GM12875 (cell line): Measurements from ENCODE around the gene GLE1.

Experiments
- H3K4me3 ChIP-seq: one replicate; pipeline ENCODE4 v1.5.1; 2011; ENCODE audit warnings: low read depth, low read length, control low read depth
- TF ChIP-seq, protein P1 (sequence below): IDR thresholded peaks from 2 replicates; pipeline ENCODE4 v1.5.1; 2011; ENCODE audit warnings: low read depth, mild to moderate bottlenecking, control low read depth, inconsistent platforms, low read length, moderate library complexity, borderline replicate concordance; ENCODE audit not compliant: insufficient read depth

Gene GLE1

DNA sequence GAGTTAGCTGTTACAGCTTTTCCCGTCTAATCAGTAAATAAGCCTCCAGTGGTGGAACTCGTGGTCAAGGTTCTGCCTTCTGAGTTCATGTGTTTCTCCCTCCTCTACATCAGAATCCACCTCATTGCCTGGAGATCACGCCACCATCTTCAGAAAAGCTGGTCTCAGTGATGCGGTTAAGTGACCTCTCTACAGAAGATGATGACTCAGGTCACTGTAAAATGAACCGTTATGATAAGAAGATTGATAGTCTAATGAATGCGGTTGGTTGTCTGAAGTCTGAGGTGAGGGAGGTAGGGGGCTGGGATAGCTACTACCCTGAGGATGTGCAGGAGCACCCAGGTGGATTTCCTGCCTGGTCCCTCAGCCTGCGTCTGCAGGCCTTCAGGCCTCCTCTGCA lies 35.4 kb upstream of the GLE1 start:
- H3K4me3 ChIP-seq = no peak overlapping the region
- TF ChIP-seq, protein P1, sequence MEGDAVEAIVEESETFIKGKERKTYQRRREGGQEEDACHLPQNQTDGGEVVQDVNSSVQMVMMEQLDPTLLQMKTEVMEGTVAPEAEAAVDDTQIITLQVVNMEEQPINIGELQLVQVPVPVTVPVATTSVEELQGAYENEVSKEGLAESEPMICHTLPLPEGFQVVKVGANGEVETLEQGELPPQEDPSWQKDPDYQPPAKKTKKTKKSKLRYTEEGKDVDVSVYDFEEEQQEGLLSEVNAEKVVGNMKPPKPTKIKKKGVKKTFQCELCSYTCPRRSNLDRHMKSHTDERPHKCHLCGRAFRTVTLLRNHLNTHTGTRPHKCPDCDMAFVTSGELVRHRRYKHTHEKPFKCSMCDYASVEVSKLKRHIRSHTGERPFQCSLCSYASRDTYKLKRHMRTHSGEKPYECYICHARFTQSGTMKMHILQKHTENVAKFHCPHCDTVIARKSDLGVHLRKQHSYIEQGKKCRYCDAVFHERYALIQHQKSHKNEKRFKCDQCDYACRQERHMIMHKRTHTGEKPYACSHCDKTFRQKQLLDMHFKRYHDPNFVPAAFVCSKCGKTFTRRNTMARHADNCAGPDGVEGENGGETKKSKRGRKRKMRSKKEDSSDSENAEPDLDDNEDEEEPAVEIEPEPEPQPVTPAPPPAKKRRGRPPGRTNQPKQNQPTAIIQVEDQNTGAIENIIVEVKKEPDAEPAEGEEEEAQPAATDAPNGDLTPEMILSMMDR = no peak

DNA sequence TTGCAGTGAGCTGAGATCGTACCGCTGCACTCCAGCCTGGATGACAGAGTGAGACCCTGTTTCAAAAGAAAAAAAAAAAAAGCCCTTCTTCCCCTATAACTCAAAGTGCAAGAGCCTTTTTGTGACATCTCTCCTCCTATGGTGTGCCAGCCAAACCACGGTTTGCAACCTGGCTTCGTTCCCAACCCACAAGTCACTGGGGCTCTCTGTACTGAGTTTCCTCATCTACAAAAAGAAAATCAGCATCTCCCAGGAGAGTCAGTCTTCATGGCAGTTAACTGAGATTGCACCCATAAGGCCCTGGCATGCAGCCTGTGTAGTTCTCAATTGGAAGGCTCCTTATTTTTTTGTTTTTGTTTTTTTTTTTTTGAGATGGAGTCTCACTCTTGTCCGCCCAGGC lies 34.0 kb upstream of the GLE1 start:
- TF ChIP-seq, protein P1 = no peak
- no peak overlapping the region for H3K4me3 ChIP-seq

DNA sequence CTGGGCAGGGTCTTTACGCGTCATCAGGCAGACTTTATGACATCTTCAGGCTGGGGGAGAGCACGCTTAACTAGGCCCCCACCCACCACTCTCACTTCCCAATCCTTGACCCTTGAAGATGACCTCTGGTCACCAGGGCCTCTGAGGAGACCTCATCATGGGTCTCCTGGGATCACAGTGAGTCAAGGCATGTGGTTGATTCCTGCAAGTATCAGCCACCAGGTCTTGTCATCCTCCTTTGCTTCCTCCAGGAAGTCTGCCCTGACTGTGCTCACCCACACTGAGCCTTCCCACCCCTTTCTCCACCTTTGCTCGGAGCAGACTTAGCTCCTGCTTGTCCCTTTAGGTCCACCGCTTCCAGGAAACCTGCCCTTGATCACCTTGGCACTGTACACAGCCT lies 31.4 kb upstream of the GLE1 start:
- TF ChIP-seq, protein P1 = no peak

DNA sequence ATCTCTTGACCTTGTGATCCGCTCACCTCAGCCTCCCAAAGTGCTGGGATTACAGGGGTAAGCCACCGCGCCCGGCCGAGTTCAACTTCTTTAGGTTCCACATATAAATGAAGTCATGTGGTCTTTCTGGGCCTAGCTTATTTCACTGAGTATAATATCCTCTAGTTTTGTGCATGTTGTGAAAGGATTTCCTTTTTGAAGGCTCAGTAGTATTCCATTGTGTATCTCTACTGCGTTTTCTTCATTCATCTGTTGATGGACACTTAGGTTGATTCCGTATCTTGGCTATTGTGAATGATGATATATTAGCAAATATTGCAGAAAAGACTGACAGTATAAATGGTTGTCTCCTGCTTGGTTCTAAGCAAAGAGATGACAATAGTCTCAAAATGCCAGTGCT lies 28.7 kb upstream of the GLE1 start:
- TF ChIP-seq, protein P1 = no peak
- H3K4me3 ChIP-seq = no peak overlapping the region

More for the DNA sequence above, 31.4 kb upstream of the GLE1 start:
- H3K4me3 ChIP-seq = no peak overlapping the region

DNA sequence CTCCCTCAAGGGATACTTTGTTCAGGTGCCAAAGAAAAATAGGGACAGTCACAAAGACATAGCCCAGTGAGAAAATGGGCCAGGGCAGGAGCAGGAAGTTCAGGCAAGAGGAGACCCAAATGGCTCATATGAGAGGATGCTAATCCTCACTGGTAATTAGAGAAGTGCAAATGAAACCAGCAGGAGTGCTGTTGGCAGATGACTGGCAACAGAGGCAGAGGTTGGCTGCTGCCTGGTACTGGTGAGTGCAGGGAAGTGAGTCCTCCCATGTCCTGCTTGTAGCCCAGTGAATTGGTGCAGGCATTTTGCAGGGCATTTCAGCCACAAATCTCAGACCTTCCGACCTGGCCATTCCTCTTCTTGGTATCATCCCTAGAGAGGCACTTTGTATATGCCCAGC lies 25.3 kb upstream of the GLE1 start:
- TF ChIP-seq, protein P1 = no peak
- no peak overlapping the region for H3K4me3 ChIP-seq

DNA sequence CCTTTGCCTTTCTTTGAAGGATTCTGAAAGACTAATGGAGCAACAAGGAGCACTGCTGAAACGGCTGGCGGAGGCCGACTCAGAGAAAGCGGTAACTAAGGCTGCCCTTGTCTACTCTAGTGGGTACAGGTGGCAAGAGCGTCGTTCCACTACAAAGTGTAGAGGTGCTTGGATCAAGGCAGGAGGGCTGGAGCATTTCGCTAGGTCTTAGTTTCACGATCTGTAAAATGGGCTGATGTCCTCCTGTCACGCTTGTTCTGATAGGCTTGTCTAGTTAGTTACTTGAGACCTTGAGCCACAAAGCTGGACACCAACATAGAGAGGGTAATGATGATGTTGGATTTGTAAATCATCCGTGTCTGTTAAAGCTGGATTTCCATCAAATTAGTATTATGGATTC lies 23.0 kb upstream of the GLE1 start:
- TF ChIP-seq, protein P1 = no peak

DNA sequence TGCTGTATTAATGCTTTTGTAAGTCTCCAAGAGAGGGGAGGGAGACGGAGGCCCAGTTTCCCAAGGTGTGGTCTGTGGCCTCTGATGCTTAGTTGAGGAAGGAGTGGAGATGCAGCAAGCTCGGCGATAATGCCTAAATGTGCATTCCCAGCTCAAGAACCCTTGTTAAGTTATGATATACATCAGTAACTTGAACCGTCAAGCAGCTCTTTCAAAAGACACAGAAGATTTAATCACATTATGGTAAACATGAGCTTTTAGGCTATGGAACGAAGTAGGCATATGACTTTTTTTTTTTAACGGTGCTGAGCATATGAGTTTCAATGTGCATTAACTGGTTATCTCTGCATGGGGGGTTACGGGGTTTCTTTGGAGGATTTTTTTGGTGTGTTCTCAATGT lies 22.3 kb upstream of the GLE1 start:
- TF ChIP-seq, protein P1 = no peak

More for the DNA sequence above, 23.0 kb upstream of the GLE1 start:
- H3K4me3 ChIP-seq = no peak overlapping the region

More for the DNA sequence above, 22.3 kb upstream of the GLE1 start:
- H3K4me3 ChIP-seq = no peak overlapping the region
